ENCODE results near the gene PGA3. TPM values are rescaled to one million over a fixed set of nuclear protein-coding genes. Genes with fewer than 3 reads are reported as not detected.
A peak's percentile ranks its signal among the peaks of the same experiment; 100 is the strongest.
"Not testable (repeated sequence)": the region's sequence is repeated elsewhere in the genome, so short reads cannot be mapped to it uniquely, and the experiment has no call there.

The PGA3 gene
- total RNA-seq, 2 experiments from 2014 or later, result not detected

GRCh38 chr11:61232548-61233145 lies 29.3 kb downstream of the PGA3 start:
- peak; percentile 34 for ATAC-seq
- H3K4me1 Mint-ChIP-seq; H3K9me3 Mint-ChIP-seq (ENCODE audit: low read depth); CTCF ChIA-PET; POLR2A ChIA-PET; H3K4me3 Mint-ChIP-seq; DNase-seq; H3K27ac Mint-ChIP-seq; H3K27me3 Mint-ChIP-seq; H3K36me3 Mint-ChIP-seq (ENCODE audit: low read depth); intact Hi-C loops (cut with DNase I, micrococcal nuclease): not testable (repeated sequence)

- H3K4me1 Mint-ChIP-seq; H3K9me3 Mint-ChIP-seq (ENCODE audit: low read depth); intact Hi-C loops (cut with DNase I, micrococcal nuclease); H3K27me3 Mint-ChIP-seq; H3K36me3 Mint-ChIP-seq (ENCODE audit: low read depth); POLR2A ChIA-PET; DNase-seq; H3K4me3 Mint-ChIP-seq; CTCF ChIA-PET; H3K27ac Mint-ChIP-seq: not testable (repeated sequence)
- ATAC-seq, result peak; percentile 49
Measured at GRCh38 chr11:61237130-61237529, 33.8 kb downstream of the PGA3 start.

GRCh38 chr11:61240288-61240687 lies 37.0 kb downstream of the PGA3 start:
- ATAC-seq; H3K27me3 Mint-ChIP-seq; intact Hi-C loops (cut with DNase I, micrococcal nuclease); H3K9me3 Mint-ChIP-seq (ENCODE audit: low read depth); POLR2A ChIA-PET; CTCF ChIA-PET; DNase-seq; H3K4me3 Mint-ChIP-seq; H3K27ac Mint-ChIP-seq; H3K36me3 Mint-ChIP-seq (ENCODE audit: low read depth); H3K4me1 Mint-ChIP-seq: not testable (repeated sequence)

- intact Hi-C loops (cut with DNase I, micrococcal nuclease); ATAC-seq; H3K9me3 Mint-ChIP-seq (ENCODE audit: low read depth); H3K36me3 Mint-ChIP-seq (ENCODE audit: low read depth); DNase-seq; POLR2A ChIA-PET; H3K27ac Mint-ChIP-seq; CTCF ChIA-PET; H3K27me3 Mint-ChIP-seq; H3K4me1 Mint-ChIP-seq; H3K4me3 Mint-ChIP-seq: not testable (repeated sequence)
Measured at GRCh38 chr11:61240875-61241274, 37.6 kb downstream of the PGA3 start, which contains the start of gene PGA5. TSS of gene PGA5 (plus strand) at chr11:61241175. CDS start at chr11:61241227, 52 bp downstream.

GRCh38 chr11:61241526-61241925 lies 38.2 kb downstream of the PGA3 start:
- intact Hi-C loops (cut with DNase I, micrococcal nuclease); DNase-seq; ATAC-seq; H3K4me3 Mint-ChIP-seq; POLR2A ChIA-PET; H3K27me3 Mint-ChIP-seq; H3K27ac Mint-ChIP-seq; CTCF ChIA-PET; H3K36me3 Mint-ChIP-seq (ENCODE audit: low read depth); H3K4me1 Mint-ChIP-seq; H3K9me3 Mint-ChIP-seq (ENCODE audit: low read depth): not testable (repeated sequence)

- H3K36me3 Mint-ChIP-seq (ENCODE audit: low read depth); H3K27me3 Mint-ChIP-seq; ATAC-seq: not testable (repeated sequence)
Measured at GRCh38 chr11:61245284-61245964, 42.1 kb downstream of the PGA3 start.

GRCh38 chr11:61248071-61248470 lies 44.8 kb downstream of the PGA3 start:
- intact Hi-C loops (cut with DNase I, micrococcal nuclease); H3K9me3 Mint-ChIP-seq (ENCODE audit: low read depth); H3K36me3 Mint-ChIP-seq (ENCODE audit: low read depth); H3K4me3 Mint-ChIP-seq; ATAC-seq; H3K27ac Mint-ChIP-seq; CTCF ChIA-PET; POLR2A ChIA-PET; DNase-seq; H3K27me3 Mint-ChIP-seq; H3K4me1 Mint-ChIP-seq: not testable (repeated sequence)

More at GRCh38 chr11:61245284-61245964, 42.1 kb downstream of the PGA3 start:
- POLR2A ChIA-PET; H3K4me1 Mint-ChIP-seq; H3K27ac Mint-ChIP-seq; H3K9me3 Mint-ChIP-seq (ENCODE audit: low read depth); CTCF ChIA-PET; intact Hi-C loops (cut with DNase I, micrococcal nuclease); DNase-seq; H3K4me3 Mint-ChIP-seq: not testable (repeated sequence)

GRCh38 chr11:61249201-61249600 lies 45.9 kb downstream of the PGA3 start:
- H3K27me3 Mint-ChIP-seq; intact Hi-C loops (cut with DNase I, micrococcal nuclease); H3K36me3 Mint-ChIP-seq (ENCODE audit: low read depth); H3K9me3 Mint-ChIP-seq (ENCODE audit: low read depth); CTCF ChIA-PET; H3K4me3 Mint-ChIP-seq; DNase-seq; H3K27ac Mint-ChIP-seq; ATAC-seq; POLR2A ChIA-PET; H3K4me1 Mint-ChIP-seq: not testable (repeated sequence)

GRCh38 chr11:61250796-61251765 lies 47.8 kb downstream of the PGA3 start:
- CTCF ChIA-PET, result interaction anchor here (0.6 to 4.2 kb wide), 3 partner anchors 43 to 178 kb away, joined by 3 to 47 read pairs (median 6); no protein-coding TSS in a partner anchor
- H3K36me3 Mint-ChIP-seq (ENCODE audit: low read depth); H3K4me1 Mint-ChIP-seq; ATAC-seq; H3K27me3 Mint-ChIP-seq; DNase-seq; H3K9me3 Mint-ChIP-seq (ENCODE audit: low read depth); H3K4me3 Mint-ChIP-seq; H3K27ac Mint-ChIP-seq; POLR2A ChIA-PET: not testable (repeated sequence)
- intact Hi-C loops (cut with DNase I, micrococcal nuclease), result loop anchor here in 1 of 2 experiments (10.0 kb wide), 1 partner anchor 296 kb away; the partner anchor contains the start of gene SLC15A3

GRCh38 chr11:61252332-61252731 lies 49.0 kb downstream of the PGA3 start:
- H3K27ac Mint-ChIP-seq; H3K27me3 Mint-ChIP-seq; H3K36me3 Mint-ChIP-seq (ENCODE audit: low read depth); DNase-seq; POLR2A ChIA-PET; H3K4me3 Mint-ChIP-seq; H3K9me3 Mint-ChIP-seq (ENCODE audit: low read depth); ATAC-seq; H3K4me1 Mint-ChIP-seq: not testable (repeated sequence)
- CTCF ChIA-PET, result interaction anchor here (1.5 to 4.2 kb wide), 2 partner anchors 42 to 133 kb away, joined by 6 to 47 read pairs; no protein-coding TSS in a partner anchor
- intact Hi-C loops (cut with DNase I, micrococcal nuclease), result loop anchor here in 1 of 2 experiments (10.0 kb wide), 1 partner anchor 298 kb away; the partner anchor contains the start of gene SLC15A3

GRCh38 chr11:61254403-61255025 lies 51.2 kb downstream of the PGA3 start:
- ChIA-PET CTCF (interaction anchor here (0.6 to 4.2 kb wide), 15 partner anchors 14 to 1527 kb away, joined by 3 to 47 read pairs (median 3); partner anchors contain the start of gene VWCE), POLR2A (no interaction called here)
- H3K27ac Mint-ChIP-seq, result no peak overlapping the region

More at GRCh38 chr11:61254403-61255025, 51.2 kb downstream of the PGA3 start:
- Mint-ChIP-seq H3K4me1 (no peaks in the 10 kb centered on the region), H3K36me3 (ENCODE audit: low read depth) (no peaks in the 10 kb centered on the region), H3K27me3 (no peaks in the 10 kb centered on the region), H3K4me3 (no peak overlapping the region), H3K9me3 (ENCODE audit: low read depth) (no peaks in the 10 kb centered on the region)
- DNase-seq (peak; percentile 84), ATAC-seq (peak; percentile 97)
- intact Hi-C loops (cut with DNase I, micrococcal nuclease), result loop anchor here (1.0 to 10.0 kb wide), 3 partner anchors 40 to 300 kb away; partner anchors contain the start of gene SLC15A3 (in 1 of the 2)
